NB4 (cell line): ENCODE measurements around the gene DOCK9.

Experiments used
- MAX ChIP-seq: IDR thresholded peaks from 2 replicates; pipeline ENCODE4 v1.6.1; 2011; ENCODE audit warnings: low read depth, low read length
- MYC ChIP-seq: IDR thresholded peaks from 2 replicates; pipeline ENCODE4 v1.6.1; 2011; ENCODE audit warnings: low read depth, low read length
- POLR2A ChIP-seq: IDR thresholded peaks from 2 replicates; pipeline ENCODE4 v1.6.1; 2011; ENCODE audit warnings: mild to moderate bottlenecking; ENCODE audit not compliant: insufficient read length; ENCODE audit errors: extremely low read depth
- TF ChIP-seq, protein P1 (sequence below): IDR thresholded peaks from one replicate; pipeline ENCODE4 v1.5.1; 2012; ENCODE audit warnings: low read depth, low read length

GRCh38 chr13:99007414-99007986 is 29.6 kb upstream of the DOCK9 start:
- TF ChIP-seq, protein P1, sequence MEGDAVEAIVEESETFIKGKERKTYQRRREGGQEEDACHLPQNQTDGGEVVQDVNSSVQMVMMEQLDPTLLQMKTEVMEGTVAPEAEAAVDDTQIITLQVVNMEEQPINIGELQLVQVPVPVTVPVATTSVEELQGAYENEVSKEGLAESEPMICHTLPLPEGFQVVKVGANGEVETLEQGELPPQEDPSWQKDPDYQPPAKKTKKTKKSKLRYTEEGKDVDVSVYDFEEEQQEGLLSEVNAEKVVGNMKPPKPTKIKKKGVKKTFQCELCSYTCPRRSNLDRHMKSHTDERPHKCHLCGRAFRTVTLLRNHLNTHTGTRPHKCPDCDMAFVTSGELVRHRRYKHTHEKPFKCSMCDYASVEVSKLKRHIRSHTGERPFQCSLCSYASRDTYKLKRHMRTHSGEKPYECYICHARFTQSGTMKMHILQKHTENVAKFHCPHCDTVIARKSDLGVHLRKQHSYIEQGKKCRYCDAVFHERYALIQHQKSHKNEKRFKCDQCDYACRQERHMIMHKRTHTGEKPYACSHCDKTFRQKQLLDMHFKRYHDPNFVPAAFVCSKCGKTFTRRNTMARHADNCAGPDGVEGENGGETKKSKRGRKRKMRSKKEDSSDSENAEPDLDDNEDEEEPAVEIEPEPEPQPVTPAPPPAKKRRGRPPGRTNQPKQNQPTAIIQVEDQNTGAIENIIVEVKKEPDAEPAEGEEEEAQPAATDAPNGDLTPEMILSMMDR = no peak
- TF ChIP-seq POLR2A = no peak
- TF ChIP-seq MAX = no peak
- TF ChIP-seq MYC = no peak
